ENCODE results near the gene MYLK3. TPM values are rescaled to one million over a fixed set of nuclear protein-coding genes. Genes with fewer than 3 reads are reported as not detected.

MYLK3 gene
- total RNA-seq, 2 experiments from 2014 or later, result 0.97 to 2.3 TPM

Other genes starting within 250 kb of the MYLK3 start
- gene SHCBP1, start 127.0 kb downstream of the MYLK3 start, total RNA-seq (2014; rRNA removed; shearing (Covaris generic)), result 32.6 and 35.3 TPM in 2 replicates
- 49.5 and 49.6 TPM in 2 replicates for gene SHCBP1, start 127.0 kb downstream of the MYLK3 start, total RNA-seq (2022)
- gene VPS35, start 59.2 kb downstream of the MYLK3 start, total RNA-seq (2014; rRNA removed; shearing (Covaris generic)), result 48.0 and 64.6 TPM in 2 replicates
- gene VPS35, start 59.2 kb downstream of the MYLK3 start, total RNA-seq (2022), result 100 and 105 TPM in 2 replicates
- gene ORC6, start 58.7 kb downstream of the MYLK3 start, total RNA-seq (2014; rRNA removed; shearing (Covaris generic)), result 60.6 and 67.4 TPM in 2 replicates
- gene ORC6, start 58.7 kb downstream of the MYLK3 start, total RNA-seq (2022), result 100 and 109 TPM in 2 replicates
- gene C16orf87, start 82.8 kb upstream of the MYLK3 start, total RNA-seq (2014; rRNA removed; shearing (Covaris generic)), result 9.1 and 14.9 TPM in 2 replicates
- gene C16orf87, start 82.8 kb upstream of the MYLK3 start, total RNA-seq (2022), result 21.1 and 22.1 TPM in 2 replicates
- gene GPT2, start 136.0 kb upstream of the MYLK3 start, total RNA-seq (2014; rRNA removed; shearing (Covaris generic)), result 30.2 and 42.5 TPM in 2 replicates
- gene GPT2, start 136.0 kb upstream of the MYLK3 start, total RNA-seq (2022), result 92.2 and 105 TPM in 2 replicates
- gene DNAJA2, start 225.3 kb upstream of the MYLK3 start, total RNA-seq (2014; rRNA removed; shearing (Covaris generic)), result 40.8 and 43.3 TPM in 2 replicates
- gene DNAJA2, start 225.3 kb upstream of the MYLK3 start, total RNA-seq (2022), result 50.4 and 61.6 TPM in 2 replicates